GM19463 (cell line): ENCODE data around the gene KIAA0753.

Source experiments
- ATAC-seq: cut with Tn5 transposase; IDR thresholded peaks from one replicate; pipeline ENCODE4 v1.9.1; 2021; ENCODE audit warnings: mild to moderate bottlenecking, moderate library complexity; ENCODE audit not compliant: unreplicated experiment

The KIAA0753 gene

GRCh38 chr17:6572972-6573370 lies 67.5 kb downstream of the KIAA0753 start:
- no peak for ATAC-seq

- ATAC-seq, result no peak
Measured at GRCh38 chr17:6571452-6571781, 69.1 kb downstream of the KIAA0753 start.

GRCh38 chr17:6570731-6571451 lies 69.6 kb downstream of the KIAA0753 start:
- no peak for ATAC-seq

GRCh38 chr17:6569370-6570285 lies 70.9 kb downstream of the KIAA0753 start:
- ATAC-seq, result no peak

GRCh38 chr17:6568184-6568758 lies 72.2 kb downstream of the KIAA0753 start:
- ATAC-seq, result no peak

GRCh38 chr17:6567528-6568183 lies 72.9 kb downstream of the KIAA0753 start:
- ATAC-seq, result no peak

GRCh38 chr17:6561446-6561845 lies 79.1 kb downstream of the KIAA0753 start:
- no peak for ATAC-seq

GRCh38 chr17:6560496-6560895 lies 80.0 kb downstream of the KIAA0753 start:
- ATAC-seq, result no peak

- no peak for ATAC-seq
Measured at GRCh38 chr17:6559753-6560215, 80.7 kb downstream of the KIAA0753 start.

- no peak for ATAC-seq
Measured at GRCh38 chr17:6558932-6559752, 81.4 kb downstream of the KIAA0753 start.

GRCh38 chr17:6558276-6558675 lies 82.2 kb downstream of the KIAA0753 start:
- no peak for ATAC-seq

GRCh38 chr17:6557040-6557438 lies 83.5 kb downstream of the KIAA0753 start:
- ATAC-seq, result no peak

GRCh38 chr17:6556121-6557039 lies 84.1 kb downstream of the KIAA0753 start, which contains the start of gene PITPNM3:
TSS of gene PITPNM3 (minus strand) at chr17:6556555. CDS start at chr17:6556406, 149 bp downstream.
- ATAC-seq, result no peak

- ATAC-seq, result no peak
Measured at GRCh38 chr17:6555331-6556120, 85.0 kb downstream of the KIAA0753 start.

GRCh38 chr17:6554871-6555330 lies 85.6 kb downstream of the KIAA0753 start:
- ATAC-seq, result no peak

- ATAC-seq, result no peak
Measured at GRCh38 chr17:6554342-6554741, 86.2 kb downstream of the KIAA0753 start.

- ATAC-seq, result no peak
Measured at GRCh38 chr17:6551869-6552531, 88.5 kb downstream of the KIAA0753 start.

GRCh38 chr17:6551356-6551755 lies 89.2 kb downstream of the KIAA0753 start:
- no peak for ATAC-seq
